ENCODE results near the gene BCKDK.

- TF ChIP-seq CTCF (IDR thresholded peaks at IDR 0.05) (no peak), REST (IDR thresholded peaks at IDR 0.05; ENCODE audit: insufficient read depth in 1 of 2, low read depth in 2 of 2, low read length in 1 of 2) (no peak), SIN3A (IDR thresholded peaks at IDR 0.05; ENCODE audit: borderline replicate concordance, insufficient read depth, low read depth, low read length) (no peak), POLR2AphosphoS5 (IDR thresholded peaks at IDR 0.05; ENCODE audit: low read depth, low read length) (no peak), TCF7L2 (IDR thresholded peaks at IDR 0.05; ENCODE audit: low read depth, low read length) (no peak)
Observed at GRCh38 chr16:31061126-31061812, 46.9 kb upstream of the BCKDK start.
